Liver (tissue), 3 donors: ENCODE data around the gene NEIL3.

Experiments used
- EGR1 ChIP-seq, 2 donors: IDR thresholded peaks; 2 replicates each; pipeline ENCODE4 v1.6.1; 2016 to 2018; ENCODE audit warnings: antibody characterized with exemption in 2 of 2, low read depth in 2 of 2
- FOXA1 ChIP-seq: IDR thresholded peaks from 2 replicates; pipeline ENCODE4 v1.6.1; 2016; ENCODE audit warnings: antibody characterized with exemption
- GABPA ChIP-seq, 2 donors: IDR thresholded peaks in 1 of 2; conservative IDR thresholded peaks in 1 of 2; 2 replicates each; pipeline ENCODE4 v1.6.1; 2016; ENCODE audit warnings: antibody characterized with exemption in 2 of 2, mild to moderate bottlenecking in 1 of 2, moderate library complexity in 1 of 2
- JUND ChIP-seq, 2 donors: IDR thresholded peaks; 2 replicates each; pipeline ENCODE4 v1.6.1; 2016; ENCODE audit warnings: antibody characterized with exemption in 2 of 2
- NR2F2 ChIP-seq: IDR thresholded peaks from 2 replicates; pipeline ENCODE4 v1.6.1; 2016; ENCODE audit warnings: antibody characterized with exemption
- RAD21 ChIP-seq, 2 donors: IDR thresholded peaks; 2 replicates each; pipeline ENCODE4 v1.6.1; 2016; ENCODE audit warnings: antibody characterized with exemption in 2 of 2, mild to moderate bottlenecking in 2 of 2
- REST ChIP-seq: IDR thresholded peaks from 2 replicates; pipeline ENCODE4 v1.6.1; 2016; ENCODE audit warnings: antibody characterized with exemption, mild to moderate bottlenecking
- SP1 ChIP-seq: IDR thresholded peaks from 2 replicates; pipeline ENCODE4 v1.6.1; 2018; ENCODE audit warnings: antibody characterized with exemption, mild to moderate bottlenecking
- TAF1 ChIP-seq: conservative IDR thresholded peaks from 2 replicates; pipeline ENCODE4 v1.6.1; 2016; ENCODE audit warnings: antibody characterized with exemption, mild to moderate bottlenecking
- YY1 ChIP-seq: IDR thresholded peaks from 2 replicates; pipeline ENCODE4 v1.6.1; 2016; ENCODE audit warnings: antibody characterized with exemption, mild to moderate bottlenecking
- ZBTB33 ChIP-seq: IDR thresholded peaks from 2 replicates; pipeline ENCODE4 v1.6.1; 2016; ENCODE audit warnings: antibody characterized with exemption
- TF ChIP-seq, protein P1 (sequence below): fragments of 150-350 bp; IDR thresholded peaks from 2 replicates; pipeline ENCODE4 v1.5.1; 2017; ENCODE audit warnings: improper control_type of control experiment, low read depth, low read length; ENCODE audit not compliant: missing input control
- TF ChIP-seq, protein P2 (sequence below): IDR thresholded peaks from 2 replicates; pipeline ENCODE4 v1.6.1; 2016; ENCODE audit warnings: antibody characterized with exemption
- donor health status: healthy.
- donor health status: healthy.

GRCh38 chr4:177309522-177310371 lies at the start of gene NEIL3:
- TF ChIP-seq, protein P1, sequence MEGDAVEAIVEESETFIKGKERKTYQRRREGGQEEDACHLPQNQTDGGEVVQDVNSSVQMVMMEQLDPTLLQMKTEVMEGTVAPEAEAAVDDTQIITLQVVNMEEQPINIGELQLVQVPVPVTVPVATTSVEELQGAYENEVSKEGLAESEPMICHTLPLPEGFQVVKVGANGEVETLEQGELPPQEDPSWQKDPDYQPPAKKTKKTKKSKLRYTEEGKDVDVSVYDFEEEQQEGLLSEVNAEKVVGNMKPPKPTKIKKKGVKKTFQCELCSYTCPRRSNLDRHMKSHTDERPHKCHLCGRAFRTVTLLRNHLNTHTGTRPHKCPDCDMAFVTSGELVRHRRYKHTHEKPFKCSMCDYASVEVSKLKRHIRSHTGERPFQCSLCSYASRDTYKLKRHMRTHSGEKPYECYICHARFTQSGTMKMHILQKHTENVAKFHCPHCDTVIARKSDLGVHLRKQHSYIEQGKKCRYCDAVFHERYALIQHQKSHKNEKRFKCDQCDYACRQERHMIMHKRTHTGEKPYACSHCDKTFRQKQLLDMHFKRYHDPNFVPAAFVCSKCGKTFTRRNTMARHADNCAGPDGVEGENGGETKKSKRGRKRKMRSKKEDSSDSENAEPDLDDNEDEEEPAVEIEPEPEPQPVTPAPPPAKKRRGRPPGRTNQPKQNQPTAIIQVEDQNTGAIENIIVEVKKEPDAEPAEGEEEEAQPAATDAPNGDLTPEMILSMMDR = no peak
- TF ChIP-seq EGR1 (IDR thresholded peaks at IDR 0.05; ENCODE audit: low read depth in 2 of 2) (no peak), NR2F2 (no peak), YY1 (no peak), JUND (IDR thresholded peaks at IDR 0.05) (no peak), REST (no peak), GABPA (IDR thresholded peaks at IDR 0.05 in 1 of 2, conservative IDR thresholded peaks at IDR 0.05 in 1 of 2) (no peak), FOXA1 (no peak), ZBTB33 (no peak), RAD21 (IDR thresholded peaks at IDR 0.05) (no peak), TAF1 (no peak), SP1 (no peak)
- TF ChIP-seq, protein P2, sequence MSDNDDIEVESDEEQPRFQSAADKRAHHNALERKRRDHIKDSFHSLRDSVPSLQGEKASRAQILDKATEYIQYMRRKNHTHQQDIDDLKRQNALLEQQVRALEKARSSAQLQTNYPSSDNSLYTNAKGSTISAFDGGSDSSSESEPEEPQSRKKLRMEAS = no peak
